Lower leg skin (tissue), 3 donors: ENCODE data around the gene S100A5.
"Not testable (repeated sequence)": the region's sequence is repeated elsewhere in the genome, so short reads cannot be mapped to it uniquely, and the experiment has no call there.

Source experiments
- POLR2A ChIP-seq, 2 donors: fragments of 450-650 bp; IDR thresholded peaks; one replicate each; pipeline ENCODE4 v1.6.1; 2016 to 2017; ENCODE audit warnings: antibody characterized with exemption in 2 of 2, mild to moderate bottlenecking in 1 of 2, moderate library complexity in 1 of 2
- TF ChIP-seq, protein P1 (sequence below), 3 donors: fragments of 450-650 bp; IDR thresholded peaks; one replicate each; pipeline ENCODE4 v1.5.1; 2016; ENCODE audit warnings: antibody characterized with exemption in 3 of 3, mild to moderate bottlenecking in 3 of 3, moderate library complexity in 2 of 3

DNA sequence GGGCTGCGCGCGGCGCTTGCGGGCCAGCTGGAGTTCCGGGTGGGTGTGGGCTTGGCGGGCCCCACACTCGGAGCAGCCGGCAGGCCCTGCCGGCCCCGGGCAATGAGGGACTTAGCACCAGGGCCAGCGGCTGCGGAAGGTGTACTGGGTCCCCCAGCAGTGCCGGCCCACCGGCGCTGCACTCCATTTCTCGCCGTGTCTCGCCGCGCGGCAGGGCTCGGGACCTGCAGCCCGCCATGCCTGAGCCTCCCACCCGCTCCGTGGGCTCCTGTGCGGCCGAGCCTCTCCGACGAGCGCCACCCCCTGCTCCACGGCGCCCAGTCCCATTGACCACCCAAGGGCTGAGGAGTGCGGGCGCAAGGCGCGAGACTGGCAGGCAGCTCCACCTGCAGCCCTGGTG, 18.9 kb downstream of the S100A5 start:
- TF ChIP-seq POLR2A (IDR thresholded peaks at IDR 0.05): not testable (repeated sequence)
- TF ChIP-seq, protein P1, sequence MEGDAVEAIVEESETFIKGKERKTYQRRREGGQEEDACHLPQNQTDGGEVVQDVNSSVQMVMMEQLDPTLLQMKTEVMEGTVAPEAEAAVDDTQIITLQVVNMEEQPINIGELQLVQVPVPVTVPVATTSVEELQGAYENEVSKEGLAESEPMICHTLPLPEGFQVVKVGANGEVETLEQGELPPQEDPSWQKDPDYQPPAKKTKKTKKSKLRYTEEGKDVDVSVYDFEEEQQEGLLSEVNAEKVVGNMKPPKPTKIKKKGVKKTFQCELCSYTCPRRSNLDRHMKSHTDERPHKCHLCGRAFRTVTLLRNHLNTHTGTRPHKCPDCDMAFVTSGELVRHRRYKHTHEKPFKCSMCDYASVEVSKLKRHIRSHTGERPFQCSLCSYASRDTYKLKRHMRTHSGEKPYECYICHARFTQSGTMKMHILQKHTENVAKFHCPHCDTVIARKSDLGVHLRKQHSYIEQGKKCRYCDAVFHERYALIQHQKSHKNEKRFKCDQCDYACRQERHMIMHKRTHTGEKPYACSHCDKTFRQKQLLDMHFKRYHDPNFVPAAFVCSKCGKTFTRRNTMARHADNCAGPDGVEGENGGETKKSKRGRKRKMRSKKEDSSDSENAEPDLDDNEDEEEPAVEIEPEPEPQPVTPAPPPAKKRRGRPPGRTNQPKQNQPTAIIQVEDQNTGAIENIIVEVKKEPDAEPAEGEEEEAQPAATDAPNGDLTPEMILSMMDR (IDR thresholded peaks at IDR 0.05): not testable (repeated sequence)
